B cell (primary cell): ENCODE data around the gene DHRS1.

ENCODE experiments used
- EZH2 ChIP-seq: IDR thresholded peaks from 2 replicates; pipeline ENCODE4 v1.6.1; 2012; ENCODE audit warnings: borderline replicate concordance, low read depth, mild to moderate bottlenecking, moderate library complexity, low read length; ENCODE audit not compliant: insufficient read depth, poor library complexity, severe bottlenecking
- TF ChIP-seq, protein P1 (sequence below): fragments of 200-600 bp; IDR thresholded peaks from one replicate; pipeline ENCODE4 v1.8.0; 2022; ENCODE audit warnings: antibody characterized with exemption, mild to moderate bottlenecking

DNA sequence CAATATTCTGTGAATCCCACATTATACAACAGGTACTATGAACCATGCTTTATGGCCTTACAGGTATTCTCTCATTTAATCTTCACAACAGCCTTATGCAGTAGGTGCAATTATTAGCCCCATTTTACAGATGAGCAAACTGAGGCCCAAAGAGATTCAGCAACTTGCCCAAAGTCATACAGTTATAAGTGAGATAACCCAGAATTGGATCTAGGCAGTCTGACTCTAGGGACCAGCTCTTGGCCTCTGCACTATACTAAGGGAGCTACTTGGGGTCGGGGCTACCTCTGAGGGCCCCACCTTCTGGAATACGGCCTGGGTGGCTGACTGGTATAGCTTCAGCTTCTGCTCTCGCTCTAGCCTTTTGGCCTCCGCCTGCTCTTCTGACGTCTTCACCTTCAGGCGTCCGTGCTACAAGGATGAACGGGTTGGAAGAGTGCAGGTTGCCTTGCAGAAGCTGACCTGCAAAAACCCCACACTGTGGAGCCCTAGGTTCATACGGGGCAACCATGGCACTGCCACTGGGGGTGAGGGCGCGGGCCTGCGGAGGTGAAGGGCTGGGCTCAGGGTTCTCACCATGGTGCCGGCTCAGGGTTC lies 28.9 kb downstream of the DHRS1 start:
- TF ChIP-seq, protein P1, sequence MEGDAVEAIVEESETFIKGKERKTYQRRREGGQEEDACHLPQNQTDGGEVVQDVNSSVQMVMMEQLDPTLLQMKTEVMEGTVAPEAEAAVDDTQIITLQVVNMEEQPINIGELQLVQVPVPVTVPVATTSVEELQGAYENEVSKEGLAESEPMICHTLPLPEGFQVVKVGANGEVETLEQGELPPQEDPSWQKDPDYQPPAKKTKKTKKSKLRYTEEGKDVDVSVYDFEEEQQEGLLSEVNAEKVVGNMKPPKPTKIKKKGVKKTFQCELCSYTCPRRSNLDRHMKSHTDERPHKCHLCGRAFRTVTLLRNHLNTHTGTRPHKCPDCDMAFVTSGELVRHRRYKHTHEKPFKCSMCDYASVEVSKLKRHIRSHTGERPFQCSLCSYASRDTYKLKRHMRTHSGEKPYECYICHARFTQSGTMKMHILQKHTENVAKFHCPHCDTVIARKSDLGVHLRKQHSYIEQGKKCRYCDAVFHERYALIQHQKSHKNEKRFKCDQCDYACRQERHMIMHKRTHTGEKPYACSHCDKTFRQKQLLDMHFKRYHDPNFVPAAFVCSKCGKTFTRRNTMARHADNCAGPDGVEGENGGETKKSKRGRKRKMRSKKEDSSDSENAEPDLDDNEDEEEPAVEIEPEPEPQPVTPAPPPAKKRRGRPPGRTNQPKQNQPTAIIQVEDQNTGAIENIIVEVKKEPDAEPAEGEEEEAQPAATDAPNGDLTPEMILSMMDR, result no peak
- no peak for TF ChIP-seq EZH2
